Measurements from ENCODE around the gene GTF3C6. TPM values are rescaled to one million over a fixed set of nuclear protein-coding genes. Genes with fewer than 3 reads are reported as not detected.
A peak's percentile ranks its signal among the peaks of the same experiment; 100 is the strongest.

The GTF3C6 gene
- total and polyA plus RNA-seq, 2 of the 13 experiments (the other 11 are each of a cell fraction or from before 2014, with no cell fraction given) = 21.6 to 160 TPM

GRCh38 chr6:110951986-110952794, 6.3 kb upstream of the GTF3C6 start (continued):
- no peak for TF ChIP-seq NFE2 (CRISPR knock-in tag; IDR thresholded peaks at IDR 0.05)
- TF ChIP-seq POGZ (CRISPR knock-in tag; IDR thresholded peaks at IDR 0.05) = peak; percentile 81
- no peak for TF ChIP-seq MXD3 (CRISPR knock-in tag; IDR thresholded peaks at IDR 0.05)
- 0 out of 2 replicates have a peak, but pooled peaks have one; percentile 17 for TF ChIP-seq HNRNPUL1 (IDR thresholded peaks at IDR 0.05; ENCODE audit: low read depth, low read length)
- 0 out of 2 replicates have a peak, but pooled peaks have one; percentile 21 for TF ChIP-seq MXD4 (CRISPR knock-in tag; IDR thresholded peaks at IDR 0.05)
- no peak for TF ChIP-seq ZNF781 (CRISPR knock-in tag; IDR thresholded peaks at IDR 0.05; ENCODE audit: borderline replicate concordance, not compliant biosample characterization)
- TF ChIP-seq HOXA5 (CRISPR knock-in tag; IDR thresholded peaks at IDR 0.05) = peak; percentile 23
- TF ChIP-seq GABPA (IDR thresholded peaks at IDR 0.05; ENCODE audit: low read depth, low read length) = no peak
- peak; percentile 39; the same call in 1 of the 2 replicates for TF ChIP-seq GABPA (CRISPR knock-in tag; IDR thresholded peaks at IDR 0.05; ENCODE audit: low read depth)
- no peak for TF ChIP-seq ZNF451 (CRISPR knock-in tag; IDR thresholded peaks at IDR 0.05)
- no peak for TF ChIP-seq ZNF251 (CRISPR knock-in tag; IDR thresholded peaks at IDR 0.05)
- 0 out of 2 replicates have a peak, but pooled peaks have one; percentile 10 for TF ChIP-seq CREB1 (IDR thresholded peaks at IDR 0.05)
- peak; percentile 68 for TF ChIP-seq CREB1 (CRISPR knock-in tag; IDR thresholded peaks at IDR 0.05)
- no peak for TF ChIP-seq PBX2 (CRISPR knock-in tag; IDR thresholded peaks at IDR 0.05)
- TF ChIP-seq ATF2 (CRISPR knock-in tag; IDR thresholded peaks at IDR 0.05) = peak; percentile 54; the same call in 1 of the 2 replicates
- peak; percentile 62; the same call in 1 of the 2 replicates for TF ChIP-seq ISL2 (CRISPR knock-in tag; IDR thresholded peaks at IDR 0.05)
- TF ChIP-seq ZNF441 (CRISPR knock-in tag; IDR thresholded peaks at IDR 0.05; ENCODE audit: borderline replicate concordance) = no peak
- peak; percentile 57; the same call in 1 of the 2 replicates for TF ChIP-seq MLX (CRISPR knock-in tag; IDR thresholded peaks at IDR 0.05)
- peak; percentile 59; the same call in 1 of the 2 replicates for TF ChIP-seq BCL6 (CRISPR knock-in tag; IDR thresholded peaks at IDR 0.05)
- peak; percentile 94 for TF ChIP-seq ZFP1 (CRISPR knock-in tag; IDR thresholded peaks at IDR 0.05)
- no peak for TF ChIP-seq ZSCAN21 (CRISPR knock-in tag; IDR thresholded peaks at IDR 0.05; ENCODE audit: borderline replicate concordance)
- TF ChIP-seq MAFK (conservative IDR thresholded peaks at IDR 0.05 in 1 of 2, IDR thresholded peaks at IDR 0.05 in 1 of 2; ENCODE audit: low read length in 2 of 2) = no peak
- TF ChIP-seq DRAP1 (CRISPR knock-in tag; IDR thresholded peaks at IDR 0.05) = peak; percentile 75
- peak; percentile 62 for TF ChIP-seq PITX1 (CRISPR knock-in tag; IDR thresholded peaks at IDR 0.05)
- TF ChIP-seq ZNF546 (CRISPR knock-in tag; conservative IDR thresholded peaks at IDR 0.05) = no peak
- no peak for TF ChIP-seq PAF1 (CRISPR knock-in tag; IDR thresholded peaks at IDR 0.05)
